GM12878 (cell line): ENCODE data around the gene SPSB3. TPM values are rescaled to one million over a fixed set of nuclear protein-coding genes. Genes with fewer than 3 reads are reported as not detected.

Experiments
- ATAC-seq: fragments of 200-7000 bp; cut with Tn5 transposase; 3 replicates; pipeline ENCODE4 v1.9.1; 2020; ENCODE audit warnings: mild to moderate bottlenecking, moderate library complexity
- BruUV-seq: library from RNA; stranded (reverse); fragments of 400-500 nt; replicated peaks from 2 replicates; lab custom pipeline; 2021; lab: Mats Ljungman, UMichigan
- CTCF ChIA-PET: fragments of 300-600 bp; sonication (Branson Sonifier 250); formaldehyde crosslinking; extraction: SDS; loops from one replicate; lab custom pipeline; 2021; ENCODE audit warnings: inconsistent platforms; lab: Yijun Ruan, JAX
- POLR2A ChIA-PET: fragments of 350-600 bp; formaldehyde crosslinking; extraction: SDS; loops from one replicate; lab custom pipeline; 2021; ENCODE audit warnings: inconsistent platforms; lab: Charles Lee
- RAD21 ChIA-PET: fragments of 300-600 bp; sonication (Branson Sonifier 250); formaldehyde crosslinking; loops from one replicate; lab custom pipeline; 2023; ENCODE audit warnings: antibody characterized with exemption; ENCODE audit not compliant: unreplicated experiment; lab: Charles Lee
- SMC1A ChIA-PET: fragments of 300-600 bp; sonication (Branson Sonifier 250); formaldehyde crosslinking; loops from one replicate; lab custom pipeline; 2023; ENCODE audit not compliant: unreplicated experiment, uncharacterized antibody; lab: Charles Lee
- DNase-seq: peaks from one replicate; pipeline ENCODE4 v3.0.0-alpha.2; 2011; ENCODE audit warnings: low read depth, low spot score
- FAIRE-seq: peaks from 3 replicates; lab custom pipeline; 2011; peaks lifted over from hg19 to GRCh38; lab: Jason Lieb, UNC
- H2AFZ ChIP-seq: 2 replicates; pipeline ENCODE4 v1.6.0; 2011; ENCODE audit warnings: low read depth, low read length, control low read depth; ENCODE audit not compliant: control insufficient read depth
- H3K27ac ChIP-seq: 2 replicates; pipeline ENCODE4 v1.5.1; 2011; ENCODE audit warnings: control low read depth; ENCODE audit not compliant: control insufficient read depth, insufficient read depth
- H3K27me3 ChIP-seq, 2 experiments: replicated peaks in 1 of 2; 2 replicates each; pipeline versions ENCODE4 v1.6.0 to v1.6.1; 2011; ENCODE audit warnings: low read length in 1 of 2; ENCODE audit not compliant: control insufficient read depth in 2 of 2, insufficient read depth in 2 of 2
- H3K36me3 ChIP-seq, 2 experiments: 2 replicates each; pipeline ENCODE4 v1.5.1; 2011; ENCODE audit warnings: low read length in 1 of 2; ENCODE audit not compliant: control insufficient read depth in 2 of 2, insufficient read depth in 2 of 2
- H3K4me1 ChIP-seq: 2 replicates; pipeline ENCODE4 v1.6.1; 2011; ENCODE audit warnings: mild to moderate bottlenecking, low read length, moderate library complexity, mixed read lengths; ENCODE audit not compliant: control insufficient read depth, insufficient read depth
- H3K4me2 ChIP-seq: 2 replicates; pipeline ENCODE4 v1.6.0; 2011; ENCODE audit warnings: control low read depth; ENCODE audit not compliant: control insufficient read depth, insufficient read depth
- H3K4me3 ChIP-seq: fragments of 200-600 bp; sonication (generic); 2 replicates; pipeline ENCODE4 v1.5.1; 2016
- H3K79me2 ChIP-seq: 2 replicates; pipeline ENCODE4 v1.6.0; 2011; ENCODE audit warnings: low read length; ENCODE audit not compliant: control insufficient read depth, insufficient read depth
- H3K9ac ChIP-seq: 2 replicates; pipeline ENCODE4 v1.8.0; 2011; ENCODE audit warnings: low read length, control low read depth, mixed read lengths; ENCODE audit not compliant: control insufficient read depth, insufficient read depth
- H3K9me3 ChIP-seq: replicated peaks from 3 replicates; pipeline ENCODE4 v1.5.1; 2011; ENCODE audit warnings: mild to moderate bottlenecking, low read length; ENCODE audit not compliant: control insufficient read depth, insufficient read depth
- H4K20me1 ChIP-seq: 2 replicates; pipeline ENCODE4 v1.6.0; 2011; ENCODE audit not compliant: control insufficient read depth, insufficient read depth
- CEBPB ChIP-seq, 2 experiments: fragments of 150-350 bp in 1 of 2; IDR thresholded peaks; 2 replicates each; pipeline ENCODE4 v1.6.1; 2012 to 2014; ENCODE audit warnings: low read depth in 2 of 2, low read length in 2 of 2, borderline replicate concordance in 1 of 2, inconsistent platforms in 1 of 2
- CREM ChIP-seq: IDR thresholded peaks from 2 replicates; pipeline ENCODE4 v1.6.1; 2014; ENCODE audit warnings: antibody characterized with exemption, low read depth
- HDAC6 ChIP-seq: fragments of 200-600 bp; sonication (generic); IDR thresholded peaks from one replicate; pipeline ENCODE4 v1.8.0; 2017; ENCODE audit warnings: antibody characterized with exemption; ENCODE audit not compliant: unreplicated experiment
- IRF3 ChIP-seq: fragments of 450-650 bp; IDR thresholded peaks from 2 replicates; pipeline ENCODE4 v1.6.1; 2014; ENCODE audit warnings: mild to moderate bottlenecking
- NR2C1 ChIP-seq: fragments of 450-650 bp; IDR thresholded peaks from 2 replicates; pipeline ENCODE4 v1.6.1; 2017; ENCODE audit warnings: antibody characterized with exemption, mild to moderate bottlenecking, moderate library complexity
- ZBTB33 ChIP-seq: fragments of 450-650 bp; IDR thresholded peaks from 2 replicates; pipeline ENCODE4 v1.6.1; 2017; ENCODE audit warnings: mild to moderate bottlenecking
- WGBS: methylation state at CpG from one replicate; pipeline ENCODE4 v1.1.6; 2016; ENCODE audit warnings: low lambda C conversion rate; ENCODE audit not compliant: insufficient replicate concordance, insufficient coverage; ENCODE audit errors: missing lambda C conversion rate; 5-methylcytosine and 5-hydroxymethylcytosine counted together
- in situ Hi-C: fragments of 300-500 bp; cut with MboI; formaldehyde crosslinking; loops from 9 replicates; pipeline ENCODE4 v1.14.3; 2018; ENCODE audit warnings: mixed read lengths
- intact Hi-C: fragments of 100-400 bp; cut with micrococcal nuclease; formaldehyde crosslinking; loops from one replicate; pipeline ENCODE4 v1.14.2; 2022; ENCODE audit not compliant: unreplicated experiment
- polyA plus RNA-seq, 11 experiments: library from polyadenylated mRNA; depleted of rRNA in 4 of 11; unstranded in 6 of 11; stranded (reverse) in 5 of 11; fragments of >200 nt; fragmentation: Nextera tagmentation in 4 of 11; fragmentation: Illumina TruSeq in 1 of 11; extraction: Ambion mirVana in 4 of 11; extraction: Trizol in 1 of 11; gene quantifications; 1 replicate in 1 of 11; 2 replicates in 10 of 11; pipeline versions ENCODE4 v1.2.1 to v1.2.3, GENCODE V29; 2011 to 2016; ENCODE audit warnings: inconsistent platforms in 2 of 11, missing spikeins in 2 of 11, low read depth in 1 of 11
- total RNA-seq, 4 experiments: library from RNA; depleted of rRNA in 3 of 4; stranded (reverse); fragments of >200 nt in 3 of 4; fragmentation: Illumina TruSeq in 1 of 4; extraction: Trizol in 1 of 4; gene quantifications; 2 replicates each; pipeline versions ENCODE4 v1.2.1 to v1.2.3, GENCODE V29; 2013 to 2021

The SPSB3 gene
- total and polyA plus RNA-seq, 10 of the 15 experiments (the other 5 are each of a cell fraction or from before 2014, with no cell fraction given) = 0.31 to 26.9 (median 14.0) TPM

GRCh38 chr16:1809281-1809801 lies 27.0 kb upstream of the SPSB3 start:
- H3K9ac ChIP-seq = no peak overlapping the region
- peaks cover 0 to 1% of the 10 kb centered on the region in 2 experiments; a peak in 3 of 4 replicates for H3K36me3 ChIP-seq
- FAIRE-seq (no peak), DNase-seq (no peak), ATAC-seq (no peak)
- H3K27me3 ChIP-seq = no peaks in the 10 kb centered on the region
- H4K20me1 ChIP-seq = no peaks in the 10 kb centered on the region
- no peak overlapping the region for H3K27ac ChIP-seq
- no peak overlapping the region for H2AFZ ChIP-seq
- in situ Hi-C loops = no loop called here
- no peak overlapping the region for H3K4me2 ChIP-seq
- no TSS peak for BruUV-seq
- WGBS = 88% methylated on average over 25 of the region's 28 CpGs
- H3K4me3 ChIP-seq = no peak overlapping the region
- POLR2A ChIA-PET = no interaction called here
- no peak for TF ChIP-seq HDAC6
- no peak for TF ChIP-seq CEBPB (IDR thresholded peaks at IDR 0.05; ENCODE audit: borderline replicate concordance in 1 of 2, low read depth in 2 of 2, low read length in 2 of 2)
- no peak for TF ChIP-seq IRF3
- TF ChIP-seq NR2C1 = no peak
- no peak for TF ChIP-seq ZBTB33
- TF ChIP-seq CREM = no peak
- H3K9me3 ChIP-seq = no peaks in the 10 kb centered on the region; the same call in 2 of the 3 replicates
- RAD21 ChIA-PET = no interaction called here
- CTCF ChIA-PET = no interaction called here
- no peaks in the 10 kb centered on the region for H3K4me1 ChIP-seq
- SMC1A ChIA-PET = no interaction called here
- H3K79me2 ChIP-seq = no peaks in the 10 kb centered on the region
- intact Hi-C loops = no loop called here
